ENCODE measurements around the gene PTPN1.
A peak's percentile ranks its signal among the peaks of the same experiment; 100 is the strongest.
"Not testable (repeated sequence)": the region's sequence is repeated elsewhere in the genome, so short reads cannot be mapped to it uniquely, and the experiment has no call there.

The PTPN1 gene

DNA sequence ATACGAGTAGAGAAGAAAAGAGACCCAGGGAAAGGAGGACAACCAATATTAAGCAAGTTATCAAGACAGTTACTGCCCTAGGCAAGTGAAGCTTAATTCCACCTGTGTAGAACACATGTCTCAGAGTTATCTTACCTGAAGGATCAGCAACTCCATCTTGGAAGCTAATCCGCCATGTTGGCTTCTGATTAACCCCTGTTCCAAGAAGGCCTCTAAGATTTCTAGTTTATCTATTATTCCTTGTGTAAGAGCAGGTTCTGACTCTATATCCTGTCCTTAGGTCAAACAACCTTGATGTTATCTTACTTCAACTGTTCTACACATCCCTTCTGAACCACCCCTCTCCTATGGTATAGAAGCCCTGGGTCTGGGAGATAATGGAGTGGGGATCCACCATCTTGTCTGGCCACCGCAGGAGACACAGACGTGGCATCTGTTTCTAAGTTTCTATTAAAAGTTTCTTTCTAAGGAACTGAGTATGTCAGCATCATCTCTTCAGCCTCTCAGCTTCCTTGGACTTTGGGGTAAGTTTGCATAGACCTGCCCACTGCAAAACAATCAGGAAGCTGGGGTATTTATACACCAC is 27.7 kb upstream of the PTPN1 start:
- DNase-seq = peak; percentile 66

DNA sequence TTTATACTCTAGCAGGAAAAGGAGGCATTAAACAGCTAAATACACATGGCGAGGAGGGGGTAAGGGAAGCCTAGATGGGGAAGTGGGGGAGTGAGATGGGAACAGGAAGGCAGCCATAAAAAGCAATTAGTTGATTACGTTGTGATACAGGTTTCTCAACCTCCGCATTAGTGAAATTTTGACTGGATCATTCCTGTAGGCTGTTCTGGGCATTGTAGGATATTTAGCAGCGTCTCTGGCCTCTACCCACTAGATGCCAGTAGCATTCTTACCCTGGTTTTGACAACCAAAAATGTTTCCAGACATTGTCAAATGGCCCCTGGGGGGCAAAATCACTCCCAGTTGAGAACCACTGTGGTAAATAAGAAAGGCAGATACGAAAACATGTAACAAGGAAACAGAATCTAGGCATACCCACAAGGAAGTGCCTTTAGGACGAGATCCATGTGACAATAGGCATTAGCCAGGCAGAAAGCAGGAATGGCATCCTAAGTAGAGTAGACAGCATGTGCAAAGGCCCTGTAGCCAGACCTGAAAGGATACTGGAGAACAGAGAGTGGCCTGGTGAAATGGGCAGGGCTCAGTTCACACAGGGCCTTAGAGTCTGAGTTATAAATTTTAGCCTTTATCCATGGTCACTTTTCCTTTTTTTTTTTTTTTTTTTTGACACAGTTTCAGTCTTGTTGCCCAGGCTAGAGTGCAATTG is 25.8 kb upstream of the PTPN1 start:
- DNase-seq = peak; percentile 87

DNA sequence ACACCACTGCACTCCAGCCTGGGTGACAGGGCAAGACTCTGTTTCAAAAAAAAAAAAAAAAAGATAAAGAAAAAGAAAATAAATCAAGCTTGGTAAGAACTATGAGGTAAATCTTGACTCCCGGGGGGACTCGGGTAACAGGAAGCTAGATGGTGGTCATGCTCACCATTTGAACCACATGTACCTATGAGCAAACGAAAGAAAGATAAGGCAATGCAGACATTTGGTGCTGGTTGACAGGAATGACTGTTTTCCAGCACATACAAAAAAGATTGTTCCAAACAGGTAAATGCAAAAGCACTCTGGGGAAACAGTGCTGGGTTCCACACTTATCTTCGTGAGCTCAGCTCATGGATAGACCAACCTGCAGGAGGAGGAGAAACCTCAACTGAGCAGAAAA is 22.8 kb upstream of the PTPN1 start:
- no peak for DNase-seq

DNA sequence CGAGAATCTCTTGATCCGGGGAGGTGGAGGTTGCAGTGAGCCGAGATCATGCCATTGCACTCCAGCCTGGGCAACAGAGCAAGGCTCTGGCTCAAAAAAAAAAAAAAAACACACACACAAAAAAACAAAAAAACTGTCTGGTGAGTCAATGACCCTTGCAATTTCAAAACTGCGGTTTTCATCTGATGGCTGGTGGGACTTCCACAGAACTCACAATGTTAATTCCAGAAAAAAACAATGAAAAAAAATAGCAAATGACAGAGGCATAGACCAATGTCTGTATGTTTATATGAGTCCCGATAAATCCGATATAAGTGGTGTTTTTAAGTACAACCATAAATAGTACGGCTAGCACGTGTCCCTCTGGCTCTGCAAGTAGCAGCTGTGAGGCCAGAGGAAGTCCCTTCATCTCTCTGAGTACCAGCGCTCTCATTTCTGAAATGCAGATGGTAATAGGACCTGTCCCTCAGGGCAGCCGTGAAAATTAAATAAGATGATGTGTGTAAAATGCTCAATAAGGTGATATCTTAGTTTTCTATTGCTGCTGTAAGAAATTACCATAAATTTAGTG is 21.9 kb upstream of the PTPN1 start:
- DNase-seq = no peak

DNA sequence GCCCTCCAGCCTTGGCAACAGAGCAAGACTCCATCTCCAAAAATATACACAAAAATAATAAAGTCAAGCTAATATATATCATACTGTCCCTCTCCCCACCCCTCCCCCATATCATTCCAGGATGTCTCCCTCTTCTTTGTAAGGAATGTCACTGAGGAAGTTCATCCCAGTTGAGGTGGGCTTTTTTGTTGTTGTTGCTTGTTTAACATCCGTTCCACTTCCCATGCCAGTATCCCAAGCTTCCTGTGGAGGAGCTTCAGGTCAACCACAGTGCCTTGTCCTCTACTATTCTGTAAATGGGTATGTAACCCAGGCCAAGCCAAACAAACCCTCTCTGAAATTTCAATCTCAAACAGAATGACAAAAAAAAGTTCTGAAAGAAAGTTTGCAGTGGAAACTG is 19.0 kb upstream of the PTPN1 start:
- no peak for DNase-seq

DNA sequence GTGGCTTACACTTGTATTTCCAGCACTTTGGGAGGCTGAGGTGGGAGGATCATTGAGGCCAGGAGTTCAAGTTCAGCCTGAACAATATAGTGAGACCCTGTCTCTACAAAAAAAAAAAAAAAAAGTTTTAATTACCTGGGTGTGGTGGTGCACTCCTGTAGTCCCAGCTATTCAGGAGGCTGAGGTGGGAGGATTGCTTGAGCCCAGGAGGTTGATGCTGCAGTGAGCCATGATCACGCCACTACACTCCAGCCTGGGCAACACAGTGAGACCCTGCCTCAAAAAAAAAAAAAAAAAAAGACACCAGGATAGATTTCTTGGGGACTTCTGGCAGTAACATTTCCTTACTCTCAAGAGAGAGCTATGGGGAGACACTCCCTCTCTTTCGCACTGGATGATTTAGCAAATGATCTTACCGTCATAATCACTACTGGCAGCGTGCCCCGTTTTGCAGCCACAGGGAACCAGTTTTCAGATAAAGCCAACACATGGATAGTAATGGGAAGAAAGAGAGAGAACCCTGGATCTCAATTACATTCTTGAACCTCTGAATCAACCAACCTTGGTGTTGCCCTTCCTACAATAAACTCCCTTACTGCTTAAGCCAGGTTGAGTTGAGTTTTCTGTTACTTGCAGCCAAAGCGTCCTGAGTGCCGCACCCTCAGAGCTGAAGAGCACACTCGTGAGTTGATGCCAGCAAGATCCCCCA is 18.1 kb upstream of the PTPN1 start:
- DNase-seq = no peak

DNA sequence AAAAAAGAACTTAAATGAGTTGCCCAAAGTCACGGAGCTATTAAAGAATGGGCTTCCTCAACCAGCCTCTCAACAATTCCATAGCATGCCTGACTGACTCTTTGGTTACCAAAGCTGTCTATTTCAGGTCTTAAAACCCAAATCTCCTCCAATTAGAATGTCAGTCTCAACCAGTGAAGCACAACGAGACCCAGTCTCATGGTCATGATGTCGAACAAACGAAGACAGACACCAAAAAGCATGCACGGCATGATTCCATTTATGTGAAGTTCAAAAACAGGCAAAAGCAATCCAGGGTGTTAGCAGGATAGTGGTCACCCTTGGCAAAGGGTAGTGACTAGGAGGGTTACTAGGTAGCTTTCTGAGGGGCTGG is 16.3 kb upstream of the PTPN1 start:
- no peak for DNase-seq

DNA sequence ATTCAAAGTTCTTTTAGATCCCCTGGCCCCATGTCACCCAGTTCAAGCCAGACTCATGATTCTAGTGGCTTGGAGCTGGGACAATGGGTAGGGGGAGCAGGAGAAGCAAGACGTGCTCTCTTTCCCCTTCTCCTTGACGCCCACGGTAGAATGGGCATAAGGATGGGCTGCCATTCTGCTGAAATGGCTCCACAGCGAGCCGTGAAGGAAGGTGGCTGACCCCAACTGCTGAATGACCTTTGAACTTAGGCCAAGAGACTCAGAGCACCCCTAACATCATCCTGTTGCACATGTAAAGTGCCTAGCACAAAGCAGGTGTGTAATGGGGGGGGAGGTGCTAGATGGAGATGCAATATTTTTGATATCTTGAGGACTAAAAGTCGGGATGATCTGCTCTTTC is 15.8 kb upstream of the PTPN1 start:
- DNase-seq = no peak

DNA sequence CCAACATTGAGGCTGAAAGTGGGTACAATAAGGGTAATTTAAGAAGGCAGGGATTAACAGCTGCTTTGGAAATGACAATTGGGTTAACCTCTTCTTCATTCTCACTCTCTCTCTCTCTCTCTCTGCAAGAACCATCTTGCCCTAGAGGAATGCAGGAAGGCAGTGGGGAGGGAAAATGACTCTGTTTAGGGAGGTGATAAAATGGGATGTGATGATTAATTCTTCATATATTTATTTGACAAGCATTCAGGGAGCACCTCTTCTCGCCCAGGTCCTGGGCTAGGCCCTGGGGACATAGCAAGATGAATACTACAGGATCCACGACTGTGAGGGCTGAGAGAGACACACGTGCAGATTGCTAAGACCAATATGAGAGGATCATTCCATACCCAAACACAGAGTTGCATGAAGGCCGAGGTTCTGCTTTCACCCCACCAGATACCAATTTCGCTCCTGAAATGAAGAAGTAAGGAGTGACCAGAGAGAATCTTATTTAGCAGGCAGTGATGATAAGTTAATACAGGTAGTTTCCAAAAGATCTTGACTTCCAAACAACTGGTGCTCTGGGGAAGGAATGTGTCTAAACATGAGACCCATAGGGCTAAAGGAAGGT is 13.3 kb upstream of the PTPN1 start:
- peak; percentile 86 for DNase-seq

DNA sequence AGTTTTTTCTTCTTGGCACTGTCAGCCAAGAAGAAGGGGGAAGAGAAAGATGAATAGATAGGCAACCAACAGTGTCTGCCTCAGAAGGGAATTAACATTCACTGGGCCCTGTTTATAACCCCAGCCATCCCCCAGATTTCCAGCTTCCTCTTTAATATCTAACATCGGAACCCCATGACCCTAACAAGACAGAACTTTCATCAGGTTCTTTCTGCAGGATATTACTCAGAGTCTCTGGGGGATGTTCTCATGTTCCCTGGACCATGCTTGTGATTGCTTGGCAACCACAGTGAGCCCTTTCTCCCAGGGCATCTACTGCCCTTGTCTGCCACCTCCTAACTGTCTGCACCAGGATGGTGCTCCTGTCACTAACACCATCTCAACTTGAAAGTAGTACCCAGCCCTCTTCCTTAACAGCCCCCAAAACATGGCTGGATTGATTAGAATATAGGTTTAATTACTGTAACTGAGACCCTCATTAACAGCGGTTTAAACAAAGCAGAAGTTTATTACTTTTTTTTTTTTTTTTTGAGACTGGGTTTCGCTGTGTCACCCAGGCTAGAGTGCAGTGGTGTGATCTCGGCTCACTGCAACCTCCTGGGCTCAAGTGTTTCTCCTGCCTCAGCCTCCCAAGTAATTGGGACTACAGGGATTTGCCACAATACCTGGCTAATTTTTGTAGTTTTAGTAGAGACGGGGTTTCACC is 12.0 kb upstream of the PTPN1 start:
- peak; percentile 98 for DNase-seq

DNA sequence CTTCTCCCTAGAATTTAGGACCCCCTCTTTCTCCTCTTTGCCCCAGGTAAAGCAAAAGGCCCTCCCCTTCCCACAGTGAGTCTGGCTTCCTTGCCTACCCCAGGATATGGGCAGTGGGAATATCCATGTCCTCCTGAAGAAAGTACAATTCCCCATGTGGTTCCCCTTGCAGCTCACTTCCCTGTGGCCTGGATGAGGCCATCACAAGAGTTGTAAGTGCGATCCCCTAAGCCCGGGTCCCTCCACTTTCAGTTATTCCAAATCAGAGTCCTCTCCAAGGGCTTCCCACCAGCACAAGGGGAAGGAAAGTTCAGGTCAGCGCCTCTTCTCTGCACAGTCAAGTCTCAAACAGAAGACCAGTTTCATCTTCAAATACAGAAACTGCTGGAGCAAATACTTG is 10.2 kb upstream of the PTPN1 start:
- peak; percentile 67 for DNase-seq

DNA sequence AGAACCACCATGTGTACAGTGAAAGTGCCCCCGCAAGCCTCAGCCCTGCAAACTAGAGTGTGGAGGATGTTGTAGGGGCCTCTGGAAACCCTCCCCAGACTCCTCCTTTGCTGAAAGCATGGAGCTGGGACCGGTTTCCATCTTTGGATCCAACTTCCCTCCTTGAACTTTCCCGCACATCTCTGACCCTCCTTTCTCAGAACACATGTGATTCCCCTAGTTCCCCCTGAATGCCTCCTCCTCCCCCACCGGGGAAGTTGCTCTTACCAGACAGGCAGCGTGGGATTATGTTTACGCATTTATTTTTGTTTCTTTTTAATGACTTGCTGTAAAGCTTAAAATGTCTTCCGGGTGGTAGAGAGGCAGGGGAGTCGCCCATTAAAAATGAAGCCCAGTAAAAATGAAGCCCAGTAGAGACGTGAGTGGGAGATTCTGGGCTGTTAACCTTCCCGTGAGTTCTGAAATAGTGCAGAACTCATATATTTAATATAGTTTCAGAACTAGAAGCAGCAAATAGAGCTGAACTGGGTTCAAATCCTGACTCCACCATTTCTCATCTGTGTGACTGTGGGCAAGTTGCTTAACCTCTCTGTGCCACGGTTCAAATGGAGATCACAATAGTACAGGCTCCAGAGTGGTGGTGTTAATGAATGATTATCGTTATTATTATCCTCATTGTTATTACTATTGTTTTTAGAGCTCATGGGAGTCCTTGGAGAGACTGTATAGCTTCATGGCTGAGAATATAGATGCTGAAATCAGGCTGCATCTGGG is 8.0 kb upstream of the PTPN1 start:
- peak; percentile 98 for DNase-seq

DNA sequence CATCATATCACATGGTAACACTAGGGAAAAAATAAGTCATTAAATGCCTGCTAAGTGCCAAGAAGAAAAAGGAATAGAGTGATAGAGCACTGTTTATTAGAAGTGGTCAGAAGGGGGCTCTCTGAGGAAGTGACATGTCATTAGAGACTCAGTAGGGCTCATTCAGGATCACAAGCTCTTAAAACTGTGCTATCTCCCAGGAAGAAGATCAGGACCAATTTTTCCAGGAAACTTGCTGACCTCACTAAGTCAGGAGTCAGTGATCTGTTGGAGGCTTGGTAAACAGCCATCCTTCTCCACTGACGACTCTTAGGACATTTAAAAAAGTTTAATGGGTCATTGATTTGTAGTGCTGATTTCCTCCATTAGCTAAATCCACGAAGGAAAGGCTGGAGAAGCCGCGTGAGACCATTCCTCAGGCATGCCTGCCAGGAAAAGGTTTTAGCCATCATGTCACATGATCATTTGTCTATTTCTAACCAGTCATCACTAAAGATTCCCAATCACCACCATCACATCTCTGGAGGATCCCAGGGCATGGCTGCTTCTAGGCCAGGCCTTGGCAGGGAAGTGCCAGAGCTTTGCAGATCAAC is 5.9 kb upstream of the PTPN1 start:
- DNase-seq = peak; percentile 74

DNA sequence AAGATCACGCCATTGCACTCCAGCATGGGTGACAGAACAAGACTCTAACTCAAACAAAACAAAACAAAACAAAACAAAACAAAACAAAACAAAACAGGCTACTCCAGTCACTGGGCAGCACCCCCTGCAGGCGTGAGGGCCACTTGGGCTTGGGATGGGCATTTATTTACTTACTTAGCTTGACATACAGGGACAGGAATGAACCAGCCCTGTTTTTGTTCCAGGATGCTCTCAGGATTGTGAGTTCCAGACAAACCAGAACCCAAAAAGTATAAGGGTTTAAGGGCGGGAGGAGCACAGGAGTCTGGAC is 4.0 kb upstream of the PTPN1 start:
- peak; percentile 42 for DNase-seq

DNA sequence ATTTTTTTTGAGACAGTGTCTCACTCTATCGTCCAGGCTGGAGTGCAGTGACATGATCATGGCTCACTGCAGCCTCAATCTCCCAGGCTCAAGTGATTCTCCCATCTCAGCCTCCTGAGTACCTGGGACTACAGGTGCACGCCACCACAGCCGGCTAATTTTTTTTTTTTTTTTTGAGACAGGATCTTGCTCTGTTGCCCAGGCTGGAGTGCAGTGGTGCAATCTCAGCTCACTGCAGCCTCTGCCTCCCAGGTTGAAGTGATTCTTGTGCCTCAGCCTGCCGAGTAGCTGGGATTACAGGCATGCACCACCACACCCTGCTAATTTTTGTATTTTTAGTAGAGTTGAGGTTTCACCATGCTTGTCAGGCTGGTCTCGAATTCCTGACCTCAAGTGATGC is 2.4 kb upstream of the PTPN1 start:
- not testable (repeated sequence) for DNase-seq

DNA sequence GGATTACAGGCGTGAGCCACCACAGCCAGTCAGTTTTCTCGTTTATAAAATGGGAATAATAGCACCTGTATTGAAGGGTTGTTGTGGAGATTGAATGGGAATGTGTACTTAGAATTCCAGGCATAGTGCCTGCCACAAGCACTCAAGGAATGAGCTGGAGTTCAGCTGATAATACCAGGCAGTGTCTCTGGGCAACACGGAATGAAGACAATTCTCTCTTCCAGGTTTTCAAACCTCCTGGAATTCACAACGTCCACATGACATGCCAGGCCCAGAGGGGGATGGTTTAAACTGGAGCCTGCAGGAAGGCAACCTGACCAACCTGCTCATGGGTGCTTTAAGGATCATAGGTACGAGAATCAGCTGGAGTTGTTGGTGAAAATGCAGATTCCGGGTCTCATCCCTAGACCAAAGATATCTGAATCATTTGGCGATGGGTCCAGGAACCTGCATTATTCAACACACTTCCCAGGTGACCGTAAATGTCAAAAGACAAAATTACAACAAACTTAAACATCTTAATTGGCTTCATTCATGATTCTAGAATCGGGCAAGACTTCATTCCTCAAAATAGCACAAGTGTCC is 1.9 kb upstream of the PTPN1 start:
- no peak for DNase-seq

DNA sequence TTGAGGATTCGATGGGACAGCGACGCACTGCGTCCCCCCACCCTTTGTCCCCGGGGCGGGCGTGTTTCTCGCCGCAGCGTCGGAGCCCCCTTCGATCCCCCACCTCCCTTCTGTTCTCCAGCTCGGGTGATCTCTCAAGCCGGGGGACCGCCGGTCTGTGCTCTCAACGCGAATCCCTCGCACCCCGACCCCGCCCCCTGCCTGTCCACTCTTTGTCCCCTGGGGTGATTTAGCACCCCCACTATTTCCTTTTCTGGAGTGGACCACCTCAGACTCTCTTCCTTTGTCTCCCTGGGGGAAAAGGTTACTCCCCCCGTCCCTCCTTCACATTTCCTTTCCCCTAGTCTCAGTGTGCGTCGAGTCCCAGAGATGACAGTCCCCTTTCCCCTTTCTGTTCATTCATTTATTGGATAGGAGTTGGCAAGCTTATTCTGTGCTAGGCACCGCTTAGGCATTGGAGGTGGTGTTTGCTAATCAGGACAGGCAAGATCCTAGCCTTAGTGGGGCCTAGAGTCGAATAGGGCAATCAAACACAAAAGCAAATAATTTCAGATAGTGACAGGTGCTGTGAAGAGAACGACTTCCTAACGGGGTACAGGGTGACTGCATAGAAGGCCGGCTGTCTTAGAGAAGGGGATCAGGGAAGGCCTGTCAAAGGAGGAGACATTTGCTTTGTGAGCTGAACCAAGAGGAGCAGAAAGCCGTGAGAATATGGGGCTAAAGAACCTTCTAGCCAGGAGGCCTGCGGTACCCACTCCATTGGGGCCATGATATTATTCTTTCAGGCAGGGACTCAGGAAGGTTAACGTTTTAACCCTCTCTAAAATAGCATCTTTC is 741 bp downstream of the PTPN1 start:
- DNase-seq = peak; percentile 47

DNA sequence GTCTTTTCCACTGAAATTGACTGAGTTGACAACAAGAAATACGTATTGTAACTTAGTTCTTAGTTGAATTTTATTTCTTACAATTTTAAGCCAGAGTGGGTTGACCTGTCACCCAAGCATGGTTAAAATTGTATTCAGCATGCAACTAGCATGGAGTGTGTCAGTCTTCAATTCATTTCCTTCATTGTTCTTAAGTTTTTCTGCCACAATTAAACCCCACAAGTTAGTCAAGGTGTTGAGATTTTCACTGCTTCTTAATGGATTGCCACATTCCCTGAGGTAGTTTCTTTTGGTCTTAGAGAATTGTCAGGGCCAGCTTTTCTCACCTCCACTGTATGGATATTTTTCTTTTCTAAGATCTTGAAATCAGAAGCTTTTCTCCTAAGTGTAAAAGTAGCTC is 2.1 kb downstream of the PTPN1 start:
- DNase-seq = no peak

DNA sequence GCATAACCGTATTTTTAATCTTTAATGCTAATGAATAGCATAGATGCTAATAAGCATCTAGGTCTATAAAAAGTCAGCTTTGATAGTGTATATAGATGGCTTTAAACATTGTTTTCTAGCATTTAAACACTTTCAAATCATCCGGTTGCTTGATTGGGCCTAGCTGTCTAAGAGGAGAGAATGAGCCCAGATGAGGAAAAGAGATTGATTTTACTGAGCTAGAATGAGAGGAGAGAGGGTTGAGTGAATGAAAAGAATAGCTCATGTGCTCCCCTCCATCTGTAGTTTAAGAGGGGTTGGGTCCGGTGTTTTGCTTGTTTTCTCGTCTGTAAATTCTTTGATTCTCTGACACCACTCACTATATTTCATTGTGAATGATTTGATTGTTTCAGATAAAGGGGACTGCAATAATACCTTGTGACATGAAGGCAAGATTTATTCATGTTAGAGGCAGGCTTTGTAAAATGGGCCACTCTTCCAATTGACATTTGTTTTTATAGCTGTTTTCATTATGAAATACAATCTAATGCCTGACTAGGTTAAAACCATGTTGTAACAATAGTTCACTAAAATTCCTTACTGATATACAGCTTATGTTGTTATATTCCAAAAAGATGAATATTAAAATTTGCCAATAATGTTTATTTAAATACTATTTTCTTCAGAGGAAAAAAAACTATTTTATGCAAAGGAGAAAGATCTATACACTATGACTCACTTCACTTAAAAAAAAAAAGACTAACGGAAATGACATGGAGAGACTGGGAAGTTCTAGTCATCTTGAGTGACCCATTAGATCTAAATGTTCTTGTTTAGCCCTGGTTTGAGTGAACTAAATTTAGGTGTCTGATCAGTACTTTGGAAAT is 3.2 kb downstream of the PTPN1 start:
- peak; percentile 77 for DNase-seq

DNA sequence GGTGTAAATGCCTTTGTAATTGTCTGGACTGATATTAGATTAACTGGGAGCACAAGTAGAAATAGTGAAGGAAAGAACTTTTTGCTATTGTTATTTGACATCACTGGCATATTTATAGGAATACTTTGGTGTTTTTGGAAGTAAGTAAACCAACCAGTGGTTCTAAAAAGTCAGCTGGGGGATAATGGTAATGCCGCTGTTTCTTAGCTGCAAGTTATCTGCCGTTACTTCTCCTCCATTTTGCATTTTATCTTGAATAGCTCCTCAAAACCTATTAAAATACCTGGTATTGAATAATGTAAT is 3.8 kb downstream of the PTPN1 start:
- no peak for DNase-seq
